Fibroblast of upper back skin (primary cell): Measurements from ENCODE around the gene LRRC74B.
"Not testable (repeated sequence)": the region's sequence is repeated elsewhere in the genome, so short reads cannot be mapped to it uniquely, and the experiment has no call there.

Source experiments
- DNase-seq: peaks from one replicate; pipeline ENCODE4 v3.0.0-alpha.2; 2013

LRRC74B gene

DNA sequence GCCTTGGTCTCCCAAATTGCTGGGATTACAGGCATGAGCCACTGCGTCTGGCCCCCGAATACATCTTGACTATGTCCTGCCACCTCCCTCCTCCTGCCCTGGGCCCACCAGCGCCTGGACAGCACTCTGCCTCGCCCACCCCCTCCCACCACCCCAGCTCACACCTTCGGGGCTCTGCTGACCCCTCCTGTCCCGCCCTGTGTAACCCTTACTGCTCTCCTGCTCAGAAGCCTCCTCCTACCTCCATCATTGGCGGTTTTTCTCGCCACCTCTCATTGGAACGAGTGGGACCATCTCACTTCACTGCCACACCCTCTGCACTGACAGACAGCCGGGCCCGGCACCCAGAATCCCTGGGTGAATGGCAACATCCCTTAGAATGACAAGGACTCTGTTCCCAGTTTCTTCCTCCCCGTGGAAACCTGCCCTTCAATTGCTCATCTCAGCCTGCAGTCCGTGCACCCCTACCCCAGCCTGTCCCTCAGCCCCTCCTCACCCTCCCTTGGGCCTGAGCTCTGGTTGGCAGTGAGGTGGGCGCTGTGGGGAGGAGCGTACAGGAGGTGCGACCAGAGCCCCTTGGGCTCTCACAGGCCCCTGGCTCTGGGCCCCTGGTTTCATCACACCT is 32.2 kb downstream of the LRRC74B start:
- no peak for DNase-seq

DNA sequence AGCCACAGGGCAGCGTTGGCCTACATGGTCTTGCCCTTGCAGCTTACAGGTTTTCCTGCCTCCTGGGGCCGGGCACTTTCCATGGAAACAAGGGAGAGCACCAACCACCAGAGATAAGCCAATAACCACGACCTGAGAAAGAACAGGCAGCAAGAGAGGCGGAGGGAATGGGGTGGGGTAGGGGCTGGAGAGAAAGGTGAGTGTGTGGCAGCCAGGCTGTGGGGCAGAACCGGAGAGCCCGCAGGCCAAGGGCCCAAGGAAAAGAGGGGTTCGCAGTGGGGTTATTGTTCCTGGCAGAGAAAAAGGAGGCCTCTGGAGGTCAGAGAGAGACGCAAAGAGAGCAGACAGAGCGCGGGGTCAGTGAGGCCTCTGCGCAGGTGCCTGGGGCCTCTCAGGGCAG is 33.2 kb downstream of the LRRC74B start:
- no peak for DNase-seq

DNA sequence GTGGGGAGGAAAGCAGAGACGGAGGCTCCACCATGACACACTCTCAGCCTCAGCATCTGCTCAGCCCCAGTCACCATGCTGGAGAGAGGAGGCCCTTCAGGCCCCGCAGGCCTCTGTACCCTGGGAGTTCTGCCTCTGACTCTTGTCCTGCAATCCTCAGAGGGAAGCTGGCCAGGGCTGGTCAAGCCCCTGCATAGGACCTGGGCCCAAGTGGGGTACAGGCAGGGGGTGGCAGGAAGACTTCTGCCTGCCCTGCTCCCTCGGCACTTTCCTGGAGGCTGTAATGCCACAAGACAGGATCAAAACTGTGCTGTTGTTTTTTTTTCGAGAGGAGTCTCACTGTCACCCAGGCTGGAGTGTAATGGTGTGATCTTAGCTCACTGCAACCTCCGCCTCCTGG is 33.7 kb downstream of the LRRC74B start:
- no peak for DNase-seq

DNA sequence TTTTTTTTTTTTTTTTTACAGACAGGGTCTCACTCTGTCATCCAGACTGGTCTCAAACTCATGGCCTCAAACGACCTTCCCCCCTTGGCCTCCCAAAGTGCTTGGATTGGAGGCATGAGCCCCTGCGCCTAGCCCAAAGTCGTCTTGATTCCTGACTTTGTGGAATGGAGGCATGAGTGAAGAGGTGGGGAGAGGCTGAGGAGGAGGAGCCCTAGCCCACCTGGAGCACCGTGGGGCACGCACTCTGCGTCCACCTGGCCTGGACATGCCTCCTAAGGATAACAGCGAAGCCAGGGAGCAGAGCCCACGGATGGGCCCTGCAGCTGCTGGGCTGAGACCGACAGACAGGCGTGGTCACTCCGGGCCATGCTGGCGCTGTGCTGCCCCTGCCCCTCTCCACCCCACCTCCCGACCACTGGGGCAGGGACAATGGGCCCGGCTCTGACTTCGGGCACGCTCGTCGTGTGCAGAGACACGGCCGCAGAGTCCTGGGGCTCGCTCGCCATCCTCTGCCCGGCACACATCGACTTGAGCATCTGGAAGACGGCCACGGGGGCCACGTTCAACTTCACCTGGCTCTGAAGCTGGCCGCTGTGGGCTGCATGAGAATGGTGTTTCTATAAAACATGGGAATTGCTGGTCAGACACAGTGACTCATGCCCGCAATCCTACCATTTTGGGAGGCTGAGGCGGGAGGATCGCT is 34.8 kb downstream of the LRRC74B start:
- DNase-seq: no peak

DNA sequence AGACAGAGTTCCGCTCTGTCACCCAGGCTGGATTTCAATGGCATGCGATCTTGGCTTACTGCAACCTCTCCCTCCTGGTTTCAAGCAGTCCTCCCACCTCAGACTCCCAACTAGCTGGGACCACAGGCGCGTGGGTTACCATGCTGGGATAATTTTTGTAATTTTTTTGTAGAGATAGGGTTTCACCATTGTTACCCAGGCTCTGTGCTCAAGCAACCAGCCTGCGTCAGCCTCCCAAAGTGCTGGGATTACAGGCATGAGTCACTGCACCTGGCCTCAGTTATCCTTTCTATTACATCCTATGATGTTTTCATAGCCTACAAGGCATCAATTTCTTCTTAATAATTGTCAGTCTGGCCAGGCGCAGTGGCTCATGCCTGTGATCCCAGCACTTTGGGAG is 36.5 kb downstream of the LRRC74B start:
- DNase-seq: no peak

DNA sequence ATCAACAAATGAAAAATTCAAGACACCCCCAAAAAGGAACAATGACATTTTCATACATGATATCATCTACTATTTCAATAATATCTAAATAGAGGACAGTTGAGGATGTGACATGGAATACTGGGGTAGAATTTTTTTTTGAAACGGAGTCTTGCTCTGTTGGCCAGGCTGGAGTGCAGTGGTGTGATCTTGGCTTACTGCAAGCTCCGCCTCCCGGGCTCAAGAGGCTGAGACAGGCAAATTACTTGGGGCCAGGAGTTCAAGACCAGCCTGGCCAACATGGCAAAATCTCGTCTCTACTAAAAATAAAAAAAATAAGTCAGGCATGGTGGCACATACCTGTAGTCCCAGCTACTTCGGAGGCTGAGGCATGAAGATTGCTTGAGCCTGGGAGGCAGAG is 41.4 kb downstream of the LRRC74B start:
- DNase-seq: no peak

DNA sequence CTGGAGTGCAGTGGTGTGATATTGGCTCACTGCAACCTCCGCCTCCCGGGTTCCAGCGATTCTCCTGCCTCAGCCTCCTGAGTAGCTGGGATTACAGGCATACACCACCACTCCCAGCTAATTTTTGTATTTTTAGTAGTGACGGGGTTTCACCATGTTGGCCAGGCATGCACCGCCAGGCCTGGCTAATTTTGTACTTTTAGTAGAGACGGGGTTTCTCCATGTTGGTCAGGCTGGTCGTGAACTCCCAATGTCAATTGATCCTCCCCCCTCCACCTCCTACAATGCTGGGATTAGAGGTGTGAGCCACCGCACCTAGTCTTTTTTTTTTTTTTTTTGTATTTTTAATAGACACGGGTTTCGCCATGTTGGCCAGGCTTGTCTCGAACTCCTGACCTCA is 42.2 kb downstream of the LRRC74B start:
- DNase-seq: not testable (repeated sequence)

DNA sequence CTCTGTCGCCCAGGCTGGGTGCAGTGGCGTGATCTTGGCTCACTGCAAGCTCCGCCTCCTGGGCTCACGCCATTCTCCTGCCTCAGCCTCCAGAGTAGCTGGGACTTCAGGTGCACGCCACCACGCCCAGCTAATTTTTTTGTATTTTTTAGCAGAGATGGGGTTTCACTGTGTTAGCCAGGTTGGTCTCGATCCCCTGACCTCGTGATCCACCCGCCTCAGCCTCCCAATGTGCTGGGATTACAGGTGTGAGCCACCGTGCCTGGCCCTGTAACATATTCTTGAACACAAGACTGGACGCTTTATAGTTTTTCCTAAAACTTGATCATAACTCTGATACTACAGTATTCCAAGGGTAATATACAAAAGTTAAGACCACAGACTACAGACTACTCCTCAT is 45.5 kb downstream of the LRRC74B start:
- DNase-seq: not testable (repeated sequence)

DNA sequence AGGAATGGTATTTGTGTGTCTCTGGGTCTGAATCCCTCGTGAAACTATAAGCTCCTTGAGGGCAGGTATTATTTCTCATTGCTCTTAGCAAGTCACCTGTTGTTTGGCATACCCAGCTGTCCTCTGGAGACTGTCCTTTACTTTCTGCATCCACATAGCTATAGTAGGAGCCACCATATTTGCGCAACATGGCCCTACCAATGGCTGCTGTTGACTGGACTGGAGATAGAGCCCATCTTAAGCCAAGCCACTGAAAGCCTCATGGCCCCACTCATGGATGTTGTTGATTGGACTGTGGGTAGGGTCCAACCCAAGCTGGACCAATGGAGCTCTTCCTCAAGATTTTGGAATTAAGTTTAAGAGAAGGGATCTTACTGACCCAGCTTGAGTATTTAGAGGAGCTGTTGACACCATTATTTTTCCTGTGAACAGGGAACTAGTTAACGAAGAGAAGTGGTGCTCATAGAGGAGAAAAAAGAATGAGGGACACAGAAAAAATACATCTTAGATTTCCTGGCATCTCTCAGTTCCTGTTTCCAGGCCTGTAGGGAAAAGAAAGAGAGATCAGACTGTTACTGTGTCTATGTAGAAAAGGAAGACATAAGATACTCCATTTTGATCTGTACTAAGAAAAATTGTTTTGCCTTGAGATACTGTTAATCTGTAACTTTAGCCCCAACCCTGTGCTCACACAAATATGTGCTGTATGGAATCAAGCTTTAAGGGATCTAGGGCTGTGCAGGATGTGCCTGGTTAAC is 47.2 kb downstream of the LRRC74B start:
- no peak for DNase-seq

DNA sequence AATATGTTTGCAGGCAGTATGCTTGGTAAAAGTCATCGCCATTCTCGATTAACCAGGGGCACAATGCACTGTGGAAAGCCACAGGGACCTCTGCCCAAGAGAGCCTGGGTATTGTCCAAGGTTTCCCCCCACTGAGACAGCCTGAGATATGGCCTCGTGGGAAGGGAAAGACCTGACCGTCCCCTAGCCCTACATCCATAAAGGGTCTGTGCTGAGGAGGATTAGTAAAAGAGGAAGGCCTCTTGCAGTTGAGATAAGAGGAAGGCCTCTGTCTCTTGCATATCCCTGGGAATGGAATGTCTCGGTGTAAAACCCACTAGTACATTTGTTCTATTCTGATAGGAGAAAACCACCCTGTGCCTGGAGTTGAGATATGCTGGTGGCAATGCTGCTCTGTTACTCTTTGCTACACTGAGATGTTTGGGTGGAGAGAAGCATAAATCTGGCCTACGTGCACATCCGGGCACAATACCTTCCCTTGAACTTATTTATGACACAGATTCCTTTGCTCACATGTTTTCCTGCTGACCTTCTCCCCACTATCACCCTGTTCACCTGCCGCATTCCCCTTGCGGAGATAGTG is 47.9 kb downstream of the LRRC74B start:
- not testable (repeated sequence) for DNase-seq

DNA sequence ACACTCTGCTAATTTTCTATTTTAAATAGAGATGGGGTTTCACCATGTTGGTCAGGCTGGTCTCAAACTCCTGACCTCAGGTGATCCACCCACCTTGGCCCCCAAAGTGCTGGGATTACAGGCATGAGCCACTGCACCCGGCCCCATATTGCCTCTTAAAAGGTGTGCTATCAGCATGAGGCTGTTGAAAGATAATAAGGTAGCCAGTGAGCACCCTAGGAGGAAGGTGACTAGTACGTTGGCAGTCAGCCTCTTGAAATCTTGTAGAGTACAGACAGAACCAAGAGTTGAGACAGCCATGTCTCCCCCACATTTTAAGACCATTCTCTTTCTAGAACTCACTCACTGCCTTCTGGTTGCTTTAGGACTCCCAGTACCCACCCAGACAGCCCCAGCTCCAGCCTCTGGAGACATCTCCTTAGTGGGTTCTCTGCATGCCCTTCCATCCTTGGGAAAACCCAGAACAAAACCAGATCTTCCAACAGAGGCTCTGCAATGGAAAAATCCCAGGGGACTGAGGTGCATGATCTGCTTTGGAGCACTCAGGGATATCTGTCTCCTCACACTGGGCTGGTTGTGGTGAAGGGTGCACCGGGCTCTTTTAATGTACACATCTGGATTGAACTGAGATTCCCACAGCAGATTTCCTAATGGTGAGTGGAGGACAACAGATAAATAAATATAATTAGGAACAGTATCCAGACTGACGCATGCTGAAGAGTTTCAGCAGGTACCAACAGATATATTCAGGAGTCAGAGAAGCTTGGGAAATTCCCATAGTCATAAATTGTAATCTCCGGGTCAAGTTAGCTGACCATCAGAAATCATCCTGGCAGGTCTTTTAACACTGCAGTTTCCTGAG is 49.4 kb downstream of the LRRC74B start:
- no peak for DNase-seq

DNA sequence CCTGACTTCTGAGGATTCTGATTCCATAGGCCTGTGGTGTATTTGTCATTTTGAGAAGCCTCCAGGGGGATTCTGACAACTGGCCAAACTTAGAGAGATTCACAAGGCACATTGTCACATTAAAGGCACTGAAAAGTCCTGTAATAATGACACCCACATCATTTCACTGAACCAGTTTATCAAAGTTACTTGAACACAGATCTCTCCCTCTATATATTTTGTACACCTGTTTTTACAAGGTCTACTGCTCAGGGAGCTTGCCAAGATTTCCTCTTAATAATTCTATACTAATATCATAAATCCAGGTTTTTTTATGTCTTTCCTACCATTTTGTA is 50.0 kb downstream of the LRRC74B start:
- no peak for DNase-seq

DNA sequence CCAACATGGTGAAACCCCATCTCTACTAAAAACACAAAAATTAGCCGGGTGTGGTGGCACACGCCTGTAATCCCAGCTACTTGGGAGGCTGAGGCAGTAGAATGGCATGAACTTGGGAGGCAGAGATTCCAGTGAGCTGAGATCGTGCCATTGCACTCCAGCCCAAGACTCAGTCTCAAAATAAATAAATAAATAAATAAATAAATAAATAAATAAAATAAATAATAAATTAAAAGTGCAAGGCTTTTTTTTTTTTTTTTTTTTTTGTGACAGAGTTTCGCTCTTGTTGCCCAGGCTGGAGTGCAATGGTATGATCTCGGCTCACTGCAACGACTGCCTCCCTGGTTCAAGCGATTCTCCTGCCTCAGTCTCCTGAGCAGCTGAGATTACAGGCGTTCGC is 51.1 kb downstream of the LRRC74B start:
- not testable (repeated sequence) for DNase-seq

DNA sequence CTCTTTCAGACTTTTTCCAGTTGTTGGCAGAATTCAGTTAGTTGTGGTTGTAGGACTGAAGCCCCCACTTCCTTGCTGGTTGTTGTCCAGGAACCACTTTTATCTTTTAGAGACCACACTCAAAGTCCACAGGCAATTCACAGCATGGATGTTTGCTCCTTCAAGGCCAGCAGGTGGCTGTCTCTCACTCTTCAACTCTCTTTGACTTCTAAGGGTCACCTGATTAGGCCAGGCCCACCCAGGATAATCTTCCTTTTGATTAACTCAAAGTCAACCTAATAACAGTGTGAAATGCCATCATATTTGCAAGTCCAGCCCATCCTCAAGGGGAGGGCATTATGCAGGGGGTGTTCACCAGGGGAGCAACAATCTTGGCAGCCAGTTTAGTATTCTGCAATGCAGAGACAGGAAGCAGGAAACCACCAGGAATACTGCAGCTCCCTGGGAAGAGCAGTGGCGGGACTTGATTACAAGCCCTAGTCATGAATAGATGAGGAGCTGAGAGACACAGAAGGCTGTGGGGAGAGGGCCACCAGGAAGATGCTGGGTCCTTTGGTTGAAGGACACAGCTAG is 52.4 kb downstream of the LRRC74B start:
- no peak for DNase-seq

DNA sequence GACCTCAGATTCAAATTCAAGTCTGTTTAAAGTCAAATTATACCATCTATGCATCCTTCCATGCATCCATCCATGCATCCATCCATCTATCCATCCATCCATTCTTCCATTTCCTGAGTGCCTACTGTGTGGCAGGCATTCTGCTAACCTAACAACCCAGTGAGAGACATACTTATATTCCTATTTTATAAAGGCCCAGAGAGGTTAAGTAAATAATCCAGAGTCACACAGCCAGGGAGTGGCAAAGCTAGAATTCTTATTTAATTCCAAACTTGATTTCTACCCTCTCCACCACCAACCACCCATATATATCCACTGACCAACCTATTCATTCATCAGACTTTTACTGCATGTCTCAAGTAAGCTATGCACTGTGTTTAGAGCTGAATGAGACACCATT is 53.8 kb downstream of the LRRC74B start:
- DNase-seq: no peak

DNA sequence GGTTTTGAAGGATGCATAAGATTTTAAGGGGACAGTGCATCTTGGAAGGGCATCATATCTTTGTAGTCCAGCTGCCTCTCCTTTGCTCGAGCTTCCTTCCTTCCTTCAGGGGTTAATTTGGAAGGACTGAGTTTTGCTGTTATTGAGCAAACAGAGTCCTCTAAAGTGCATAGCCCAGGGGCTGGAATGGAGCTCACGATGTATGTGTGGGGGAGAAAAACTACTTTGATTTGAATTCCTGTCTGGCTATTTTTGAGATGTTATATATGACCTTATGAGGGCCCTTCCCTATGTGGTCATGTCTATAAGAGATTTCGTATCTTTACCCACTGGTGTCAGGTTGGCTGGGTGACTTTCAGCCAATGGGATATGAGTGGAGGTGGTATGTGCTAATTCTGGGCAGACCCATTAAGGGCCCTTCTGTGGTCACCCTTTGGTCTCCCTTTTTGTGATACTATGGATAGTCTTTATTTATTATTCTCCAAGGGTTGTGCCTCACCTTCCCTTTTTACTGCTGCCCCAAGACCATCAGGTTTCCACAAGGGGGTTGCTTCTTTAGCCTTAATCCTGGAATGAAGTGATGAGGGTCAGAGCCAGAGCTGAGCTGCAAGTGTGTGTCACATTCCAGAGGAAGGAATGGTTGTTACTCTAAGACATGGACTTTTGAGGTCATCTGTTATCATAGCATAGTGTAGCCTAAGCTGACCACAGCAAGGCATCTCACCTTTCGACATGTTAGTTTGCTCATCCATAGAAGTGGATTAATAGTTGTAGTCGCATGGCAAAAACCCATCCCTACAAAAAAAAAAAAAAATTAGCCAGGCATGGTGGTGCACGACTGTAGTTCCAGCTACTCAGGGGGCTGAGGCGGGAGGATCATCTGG is 54.6 kb downstream of the LRRC74B start:
- peak; percentile 51 for DNase-seq

DNA sequence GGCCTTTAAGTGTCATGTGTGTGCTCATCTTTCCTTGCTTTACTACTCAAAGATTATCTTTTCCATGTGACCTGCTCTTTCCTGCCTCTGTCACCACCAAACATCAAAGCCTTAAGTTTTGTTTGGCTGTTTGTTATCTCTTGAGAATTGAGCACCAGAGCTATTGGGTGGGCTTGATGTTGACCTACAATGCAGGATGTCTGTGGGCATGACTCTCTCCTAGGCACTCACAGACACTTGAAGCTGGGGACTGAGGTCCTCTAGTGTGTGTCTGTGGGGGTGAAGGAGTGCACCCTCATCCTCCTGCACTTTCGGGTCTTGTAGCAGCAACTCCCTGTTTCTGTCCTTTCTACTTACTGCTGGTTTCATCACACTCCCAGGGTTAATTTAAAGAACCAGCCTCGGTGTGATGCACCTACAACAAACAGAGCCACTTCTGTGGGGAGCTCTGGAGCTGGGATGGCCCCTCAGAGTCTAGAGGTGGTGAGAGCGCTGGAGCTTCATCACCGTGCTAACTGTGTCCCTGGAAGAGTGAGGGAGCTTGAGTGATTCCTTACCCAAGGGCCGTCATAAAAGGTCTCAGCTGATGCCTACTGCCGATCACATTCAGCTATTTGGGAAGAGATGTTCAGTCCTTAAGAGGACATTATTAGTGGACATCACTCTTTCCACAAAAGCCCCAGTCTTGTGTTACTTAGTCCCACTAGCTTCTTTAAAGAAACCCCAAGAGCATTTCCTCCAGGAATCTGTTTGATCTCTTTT is 56.3 kb downstream of the LRRC74B start:
- peak; percentile 32 for DNase-seq

DNA sequence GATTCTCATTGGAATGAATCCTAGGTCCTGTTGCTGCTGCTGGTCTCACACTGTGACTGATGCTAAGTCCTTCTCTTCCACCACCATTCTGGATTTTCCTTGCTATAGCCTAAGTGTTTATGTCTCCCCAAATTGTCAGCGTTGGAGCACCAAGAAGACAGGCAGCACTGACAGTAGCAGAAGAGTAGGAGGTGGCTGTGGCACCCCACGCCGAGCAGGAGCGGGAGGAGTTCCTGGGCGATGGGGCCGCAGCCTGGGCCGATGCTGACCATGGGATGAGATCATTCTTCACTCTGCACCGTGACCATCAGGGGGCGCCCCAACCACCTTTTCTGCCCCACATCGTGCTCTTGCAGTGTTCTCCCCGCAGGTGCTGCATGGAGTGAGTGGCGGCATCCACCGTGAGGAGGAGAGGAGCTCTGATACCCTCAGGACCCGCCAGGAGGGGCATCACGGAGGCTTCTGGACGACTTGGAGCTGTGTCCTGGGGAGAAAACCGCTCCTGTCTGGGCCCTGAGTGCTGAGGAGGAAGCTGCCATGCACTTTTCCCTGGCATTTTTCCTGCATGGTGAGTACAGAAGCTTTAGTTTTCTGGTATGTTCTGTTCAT is 57.0 kb downstream of the LRRC74B start:
- DNase-seq: peak; percentile 57

DNA sequence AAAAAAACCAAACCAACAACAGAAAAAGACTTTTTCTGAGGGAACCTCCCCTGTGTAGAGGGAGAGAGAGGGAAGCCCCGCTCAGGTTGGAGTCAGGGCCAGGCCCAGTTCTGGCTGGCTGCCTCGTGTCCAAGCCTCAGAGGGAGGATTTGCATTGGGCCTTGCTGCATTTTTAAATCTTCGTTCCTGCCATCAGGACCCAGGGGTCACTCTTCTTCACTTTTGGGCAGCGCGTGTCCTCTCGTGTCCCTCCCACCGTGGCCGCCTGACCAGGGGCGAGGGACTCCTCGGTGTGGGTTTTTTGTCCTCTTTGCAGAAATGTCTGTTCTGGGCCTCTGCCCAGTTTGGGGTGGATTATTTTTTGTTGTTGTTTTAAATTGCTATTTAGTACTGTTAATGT is 57.9 kb downstream of the LRRC74B start:
- DNase-seq: no peak

DNA sequence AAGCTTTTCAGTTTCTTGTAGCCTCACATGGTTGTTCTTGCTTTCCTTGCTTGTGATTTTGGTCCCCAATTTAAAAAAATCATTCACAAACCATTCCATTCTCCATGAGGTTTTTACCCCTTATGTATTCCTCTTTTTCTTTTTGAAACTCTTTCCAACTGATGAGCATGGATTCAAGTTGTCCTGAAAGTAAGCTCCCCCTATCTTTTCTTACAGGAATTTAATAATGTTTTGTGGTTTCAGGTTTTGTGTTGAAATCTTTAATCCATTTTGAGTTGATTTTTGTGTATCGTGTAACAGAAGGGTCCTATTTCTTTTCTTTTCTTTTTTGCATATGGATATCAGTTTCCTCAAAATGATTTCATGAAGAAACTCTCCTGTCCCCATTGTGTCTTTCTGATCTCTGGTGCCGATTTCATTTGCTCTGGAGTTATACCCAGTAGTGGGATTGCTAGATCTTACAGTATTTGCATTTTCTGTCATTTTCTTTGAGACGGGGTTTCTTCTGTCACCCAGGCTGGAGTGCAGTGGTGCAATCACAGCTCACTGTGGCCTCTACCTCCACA is 58.5 kb downstream of the LRRC74B start:
- DNase-seq: no peak
